Fibroblast of skin of abdomen (primary cell): ENCODE measurements around the gene PYHIN1.

Experiments used
- DNase-seq: peaks from one replicate; pipeline ENCODE4 v3.0.0-alpha.2; 2013

The PYHIN1 gene

GRCh38 chr1:159014851-159015250 lies 83.5 kb downstream of the PYHIN1 start:
- no peak for DNase-seq

- peak; percentile 79 for DNase-seq
Observed at GRCh38 chr1:159015440-159015909, 84.1 kb downstream of the PYHIN1 start.

- no peak for DNase-seq
Observed at GRCh38 chr1:159023723-159024122, 92.4 kb downstream of the PYHIN1 start.

- DNase-seq = no peak
Observed at GRCh38 chr1:159025043-159025442, 93.7 kb downstream of the PYHIN1 start.
